ENCODE results near the gene ABCC8.

DNA sequence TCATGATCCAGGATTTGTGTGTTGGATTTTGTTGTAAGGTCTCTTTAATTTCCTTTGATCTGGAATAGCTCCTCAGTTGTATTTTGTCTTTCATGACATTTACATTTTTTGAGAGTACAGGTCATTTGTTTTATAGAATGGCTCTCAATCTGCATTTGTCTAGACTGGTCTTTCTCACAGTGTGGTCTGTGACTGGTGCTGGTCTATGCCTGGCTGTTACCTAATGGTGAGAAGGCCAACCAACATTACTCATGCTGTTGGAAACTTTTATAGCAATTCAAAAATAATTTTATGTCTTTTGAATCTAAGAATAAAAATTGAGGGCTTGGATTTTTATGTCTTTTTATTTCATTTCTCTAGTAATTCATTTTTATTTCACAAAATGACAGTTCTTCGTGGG lies 129.0 kb downstream of the ABCC8 start:
- TF ChIP-seq CTCF (IDR thresholded peaks at IDR 0.05) = no peak
- TF ChIP-seq POLR2A (IDR thresholded peaks at IDR 0.05) = no peak
